22Rv1 (cell line): ENCODE data around the gene SH3BP5.

Experiments used
- CTCF ChIP-seq: fragments of 450-650 bp; IDR thresholded peaks from 2 replicates; pipeline ENCODE4 v1.5.1; 2017; ENCODE audit warnings: mild to moderate bottlenecking
- ZFX ChIP-seq: fragments of 450-650 bp; IDR thresholded peaks from 2 replicates; pipeline ENCODE4 v1.6.1; 2017; ENCODE audit warnings: antibody characterized with exemption, borderline replicate concordance

- TF ChIP-seq CTCF: no peak
- TF ChIP-seq ZFX: no peak
Measured at GRCh38 chr3:15272426-15273196, 59.8 kb downstream of the SH3BP5 start.
